Measurements from ENCODE around the gene CDC14C. TPM values are rescaled to one million over a fixed set of nuclear protein-coding genes. Genes with fewer than 3 reads are reported as not detected.

CDC14C gene
- total RNA-seq (not detected), polyA plus RNA-seq (not detected)
- long read RNA-seq, donor 1, result 0 reads
- long read RNA-seq, donor 2, result 0 reads
- long read RNA-seq, donor 3, result 0 reads
- long read RNA-seq, donor 4, result 0 reads
- long read RNA-seq, donor 5, result 0 reads
- long read RNA-seq, donor 6, result 0 reads
- long read RNA-seq, donor 7, result 0 reads
- long read RNA-seq, donor 8, result 0 reads
- long read RNA-seq, donor 9, result 0 reads
- long read RNA-seq, donor 10, result 0 reads

DNA sequence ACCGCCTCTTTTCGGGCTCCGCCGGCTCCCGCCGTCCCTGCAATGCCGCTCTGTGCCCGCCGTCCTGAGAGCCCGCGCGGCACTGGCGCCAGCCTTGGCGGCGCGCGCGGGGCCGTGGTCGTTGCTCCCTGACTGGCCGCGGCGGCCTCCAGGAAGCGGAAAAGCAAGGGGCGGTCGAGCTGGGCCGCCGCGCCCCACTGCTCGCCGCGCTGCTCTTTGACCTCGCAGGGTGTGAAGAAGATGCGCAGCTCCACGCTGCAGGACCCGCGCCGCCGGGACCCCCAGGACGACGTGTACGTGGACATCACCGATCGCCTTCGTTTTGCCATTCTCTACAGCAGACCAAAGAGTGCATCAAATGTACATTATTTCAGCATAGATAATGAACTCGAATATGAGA lies at the start of gene CDC14C:
Gene CDC14C, plus strand, starts transcription at position 115 of the 400 bp plus-strand sequence. Its CDS starts 126 bp downstream, at position 241.
- H3K9me3 ChIP-seq (ENCODE audit: control insufficient read depth in 2 of 2, insufficient read depth in 1 of 2, low read length in 1 of 2), result no peaks in the 10 kb centered on the region
- no peaks in the 10 kb centered on the region for H3K27me3 ChIP-seq (ENCODE audit: control insufficient read depth in 2 of 2, insufficient read depth in 1 of 2, low read length in 1 of 2)
- no peak within 1 kb of the TSS for H3K27ac ChIP-seq (ENCODE audit: low read depth in 1 of 2, low read length in 1 of 2)
- WGBS, result 97% methylated on average over 46 of the region's 46 CpGs
- H3K4me3 ChIP-seq (ENCODE audit: low read length in 2 of 2), result no peak within 1 kb of the TSS
- DNase-seq (ENCODE audit: low read depth in 6 of 9, low spot score in 9 of 9), result no peak
- no peaks in the 10 kb centered on the region for H3K36me3 ChIP-seq (ENCODE audit: control insufficient read depth in 2 of 2, insufficient read depth in 2 of 2, low read length in 1 of 2)
- H3K4me1 ChIP-seq (ENCODE audit: control insufficient read depth in 2 of 2, insufficient read depth in 2 of 2, low read length in 2 of 2), result no peaks in the 10 kb centered on the region

GRCh38 chr7:48875045-48875916 lies 49.1 kb upstream of the CDC14C start:
- peak in 3 of 9 donors; percentile 18 to 27 (median 21) for DNase-seq (ENCODE audit: low read depth in 6 of 9, low spot score in 9 of 9)
- Histone ChIP-seq H3K27me3 (ENCODE audit: control insufficient read depth in 2 of 2, insufficient read depth in 1 of 2, low read length in 1 of 2) (no peaks in the 10 kb centered on the region), H3K36me3 (ENCODE audit: control insufficient read depth in 2 of 2, insufficient read depth in 2 of 2, low read length in 1 of 2) (no peaks in the 10 kb centered on the region), H3K4me1 (ENCODE audit: control insufficient read depth in 2 of 2, insufficient read depth in 2 of 2, low read length in 2 of 2) (no peaks in the 10 kb centered on the region), H3K9me3 (ENCODE audit: control insufficient read depth in 2 of 2, insufficient read depth in 1 of 2, low read length in 1 of 2) (no peaks in the 10 kb centered on the region), H3K27ac (ENCODE audit: low read depth in 1 of 2, low read length in 1 of 2) (no peak overlapping the region), H3K4me3 (ENCODE audit: low read length in 2 of 2) (no peak overlapping the region)
- WGBS, result 52% methylated on average over 14 of the region's 14 CpGs

GRCh38 chr7:48876087-48876486 lies 48.3 kb upstream of the CDC14C start:
- DNase-seq (ENCODE audit: low read depth in 6 of 9, low spot score in 9 of 9), result no peak
- WGBS, result 83% methylated on average over 3 of the region's 3 CpGs
- Histone ChIP-seq H3K9me3 (ENCODE audit: control insufficient read depth in 2 of 2, insufficient read depth in 1 of 2, low read length in 1 of 2) (no peaks in the 10 kb centered on the region), H3K36me3 (ENCODE audit: control insufficient read depth in 2 of 2, insufficient read depth in 2 of 2, low read length in 1 of 2) (no peaks in the 10 kb centered on the region), H3K4me3 (ENCODE audit: low read length in 2 of 2) (no peak overlapping the region), H3K4me1 (ENCODE audit: control insufficient read depth in 2 of 2, insufficient read depth in 2 of 2, low read length in 2 of 2) (no peaks in the 10 kb centered on the region), H3K27ac (ENCODE audit: low read depth in 1 of 2, low read length in 1 of 2) (no peak overlapping the region), H3K27me3 (ENCODE audit: control insufficient read depth in 2 of 2, insufficient read depth in 1 of 2, low read length in 1 of 2) (no peaks in the 10 kb centered on the region)

DNA sequence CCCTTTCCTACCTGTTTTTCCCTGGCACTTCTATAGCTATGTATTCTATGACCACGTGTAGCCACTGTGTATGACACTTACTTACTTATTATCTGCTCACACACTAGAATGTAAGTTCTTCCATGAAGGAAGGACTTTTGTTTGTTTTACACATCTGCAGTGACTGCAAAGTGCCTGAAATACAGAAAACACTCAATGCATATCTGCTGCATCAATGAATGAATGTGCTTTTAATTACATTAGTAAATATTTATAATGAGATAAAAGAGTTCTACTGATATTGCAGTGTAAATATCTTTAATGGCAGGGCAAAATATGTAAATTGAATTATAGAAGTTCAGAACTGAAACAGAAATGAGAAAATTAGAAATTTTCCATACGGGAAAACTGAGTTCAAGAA lies 43.5 kb upstream of the CDC14C start:
- DNase-seq (ENCODE audit: low read depth in 6 of 9, low spot score in 9 of 9), result no peak
- H3K9me3 ChIP-seq (ENCODE audit: control insufficient read depth in 2 of 2, insufficient read depth in 1 of 2, low read length in 1 of 2), result no peaks in the 10 kb centered on the region
- WGBS, result 90% methylated on average over 2 of the region's 2 CpGs

DNA sequence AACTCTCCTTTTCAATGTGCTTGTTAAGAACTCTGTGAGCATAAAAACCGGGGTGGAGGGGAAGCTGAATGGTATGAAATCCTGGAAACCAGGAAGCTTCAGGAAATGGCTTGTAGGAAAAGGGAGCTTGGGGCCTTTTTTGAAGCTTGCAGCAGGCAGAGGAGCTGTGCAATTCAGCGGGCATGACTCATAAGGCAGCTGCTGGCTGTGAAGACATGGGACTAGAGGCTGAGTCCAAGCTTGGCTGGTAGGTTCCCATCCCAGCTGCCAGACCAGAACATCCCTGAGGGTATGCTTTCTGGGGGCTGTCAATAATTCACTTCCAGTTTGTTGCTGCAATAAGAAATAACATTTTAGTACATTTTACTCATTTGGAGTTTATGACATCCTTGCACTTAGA lies 36.8 kb upstream of the CDC14C start:
- no peaks in the 10 kb centered on the region for H3K27me3 ChIP-seq (ENCODE audit: control insufficient read depth in 2 of 2, insufficient read depth in 1 of 2, low read length in 1 of 2)
- peaks cover 0 to 3% of the 10 kb centered on the region in 2 donors for H3K9me3 ChIP-seq (ENCODE audit: control insufficient read depth in 2 of 2, insufficient read depth in 1 of 2, low read length in 1 of 2)
- 53% methylated on average over 2 of the region's 2 CpGs for WGBS
- no peaks in the 10 kb centered on the region for H3K36me3 ChIP-seq (ENCODE audit: control insufficient read depth in 2 of 2, insufficient read depth in 2 of 2, low read length in 1 of 2)
- H3K4me1 ChIP-seq (ENCODE audit: control insufficient read depth in 2 of 2, insufficient read depth in 2 of 2, low read length in 2 of 2), result no peaks in the 10 kb centered on the region
- no peak overlapping the region for H3K27ac ChIP-seq (ENCODE audit: low read depth in 1 of 2, low read length in 1 of 2)
- no peak overlapping the region for H3K4me3 ChIP-seq (ENCODE audit: low read length in 2 of 2)
- no peak for DNase-seq (ENCODE audit: low read depth in 6 of 9, low spot score in 9 of 9)

More for the DNA sequence above, 43.5 kb upstream of the CDC14C start:
- no peak overlapping the region for H3K4me3 ChIP-seq (ENCODE audit: low read length in 2 of 2)
- H3K4me1 ChIP-seq (ENCODE audit: control insufficient read depth in 2 of 2, insufficient read depth in 2 of 2, low read length in 2 of 2), result no peaks in the 10 kb centered on the region
- H3K27ac ChIP-seq (ENCODE audit: low read depth in 1 of 2, low read length in 1 of 2), result no peak overlapping the region
- H3K27me3 ChIP-seq (ENCODE audit: control insufficient read depth in 2 of 2, insufficient read depth in 1 of 2, low read length in 1 of 2), result no peaks in the 10 kb centered on the region
- H3K36me3 ChIP-seq (ENCODE audit: control insufficient read depth in 2 of 2, insufficient read depth in 2 of 2, low read length in 1 of 2), result no peaks in the 10 kb centered on the region

- H3K9me3 ChIP-seq (ENCODE audit: control insufficient read depth in 2 of 2, insufficient read depth in 1 of 2, low read length in 1 of 2), result peaks cover 0 to 3% of the 10 kb centered on the region in 2 donors
- H3K4me1 ChIP-seq (ENCODE audit: control insufficient read depth in 2 of 2, insufficient read depth in 2 of 2, low read length in 2 of 2), result no peaks in the 10 kb centered on the region
- 75% methylated on average over 1 of the region's 1 CpG for WGBS
- H3K36me3 ChIP-seq (ENCODE audit: control insufficient read depth in 2 of 2, insufficient read depth in 2 of 2, low read length in 1 of 2), result no peaks in the 10 kb centered on the region
- H3K27me3 ChIP-seq (ENCODE audit: control insufficient read depth in 2 of 2, insufficient read depth in 1 of 2, low read length in 1 of 2), result no peaks in the 10 kb centered on the region
- H3K27ac ChIP-seq (ENCODE audit: low read depth in 1 of 2, low read length in 1 of 2), result no peak overlapping the region
- DNase-seq (ENCODE audit: low read depth in 6 of 9, low spot score in 9 of 9), result no peak
- H3K4me3 ChIP-seq (ENCODE audit: low read length in 2 of 2), result no peak overlapping the region
These were observed 29.8 kb upstream of the CDC14C start for GRCh38 chr7:48894574-48894973.

- no peaks in the 10 kb centered on the region for H3K27me3 ChIP-seq (ENCODE audit: control insufficient read depth in 2 of 2, insufficient read depth in 1 of 2, low read length in 1 of 2)
- no peaks in the 10 kb centered on the region for H3K9me3 ChIP-seq (ENCODE audit: control insufficient read depth in 2 of 2, insufficient read depth in 1 of 2, low read length in 1 of 2)
- H3K36me3 ChIP-seq (ENCODE audit: control insufficient read depth in 2 of 2, insufficient read depth in 2 of 2, low read length in 1 of 2), result no peaks in the 10 kb centered on the region
- 96% methylated on average over 2 of the region's 2 CpGs for WGBS
- no peak overlapping the region for H3K4me3 ChIP-seq (ENCODE audit: low read length in 2 of 2)
- H3K4me1 ChIP-seq (ENCODE audit: control insufficient read depth in 2 of 2, insufficient read depth in 2 of 2, low read length in 2 of 2), result no peaks in the 10 kb centered on the region
- no peak overlapping the region for H3K27ac ChIP-seq (ENCODE audit: low read depth in 1 of 2, low read length in 1 of 2)
- no peak for DNase-seq (ENCODE audit: low read depth in 6 of 9, low spot score in 9 of 9)
These were observed 24.4 kb upstream of the CDC14C start for GRCh38 chr7:48899932-48900331.

- Histone ChIP-seq H3K27me3 (ENCODE audit: control insufficient read depth in 2 of 2, insufficient read depth in 1 of 2, low read length in 1 of 2) (no peaks in the 10 kb centered on the region), H3K4me3 (ENCODE audit: low read length in 2 of 2) (no peak overlapping the region), H3K4me1 (ENCODE audit: control insufficient read depth in 2 of 2, insufficient read depth in 2 of 2, low read length in 2 of 2) (no peaks in the 10 kb centered on the region), H3K36me3 (ENCODE audit: control insufficient read depth in 2 of 2, insufficient read depth in 2 of 2, low read length in 1 of 2) (no peaks in the 10 kb centered on the region), H3K9me3 (ENCODE audit: control insufficient read depth in 2 of 2, insufficient read depth in 1 of 2, low read length in 1 of 2) (peaks cover 0 to 2% of the 10 kb centered on the region in 2 donors), H3K27ac (ENCODE audit: low read depth in 1 of 2, low read length in 1 of 2) (no peak overlapping the region)
- 94% methylated on average over 3 of the region's 3 CpGs for WGBS
- no peak for DNase-seq (ENCODE audit: low read depth in 6 of 9, low spot score in 9 of 9)
These were observed 22.4 kb upstream of the CDC14C start for GRCh38 chr7:48901966-48902365.

GRCh38 chr7:48904975-48905374 lies 19.4 kb upstream of the CDC14C start:
- no peaks in the 10 kb centered on the region for H3K27me3 ChIP-seq (ENCODE audit: control insufficient read depth in 2 of 2, insufficient read depth in 1 of 2, low read length in 1 of 2)
- 87% methylated on average over 1 of the region's 1 CpG for WGBS
- no peaks in the 10 kb centered on the region for H3K4me1 ChIP-seq (ENCODE audit: control insufficient read depth in 2 of 2, insufficient read depth in 2 of 2, low read length in 2 of 2)
- H3K4me3 ChIP-seq (ENCODE audit: low read length in 2 of 2), result no peak overlapping the region
- no peak overlapping the region for H3K27ac ChIP-seq (ENCODE audit: low read depth in 1 of 2, low read length in 1 of 2)
- H3K36me3 ChIP-seq (ENCODE audit: control insufficient read depth in 2 of 2, insufficient read depth in 2 of 2, low read length in 1 of 2), result no peaks in the 10 kb centered on the region
- H3K9me3 ChIP-seq (ENCODE audit: control insufficient read depth in 2 of 2, insufficient read depth in 1 of 2, low read length in 1 of 2), result peaks cover 0 to 2% of the 10 kb centered on the region in 2 donors
- DNase-seq (ENCODE audit: low read depth in 6 of 9, low spot score in 9 of 9), result no peak
